Esophagus squamous epithelium (tissue), 4 donors: ENCODE results near the gene CNKSR3.

ENCODE experiments used
- POLR2A ChIP-seq, 4 donors: fragments of 450-650 bp; IDR thresholded peaks; one replicate each; pipeline ENCODE4 v1.6.1; 2017; ENCODE audit warnings: antibody characterized with exemption in 4 of 4, mild to moderate bottlenecking in 4 of 4, moderate library complexity in 3 of 4
- TF ChIP-seq, protein P1 (sequence below), 6 experiments: fragments of 450-650 bp in 4 of 6; fragments of 200-600 bp in 2 of 6; sonication (generic) in 2 of 6; IDR thresholded peaks; one replicate each; pipeline ENCODE4 v1.5.1; 2016 to 2019; ENCODE audit warnings: antibody characterized with exemption in 6 of 6, mild to moderate bottlenecking in 4 of 6, moderate library complexity in 4 of 6

DNA sequence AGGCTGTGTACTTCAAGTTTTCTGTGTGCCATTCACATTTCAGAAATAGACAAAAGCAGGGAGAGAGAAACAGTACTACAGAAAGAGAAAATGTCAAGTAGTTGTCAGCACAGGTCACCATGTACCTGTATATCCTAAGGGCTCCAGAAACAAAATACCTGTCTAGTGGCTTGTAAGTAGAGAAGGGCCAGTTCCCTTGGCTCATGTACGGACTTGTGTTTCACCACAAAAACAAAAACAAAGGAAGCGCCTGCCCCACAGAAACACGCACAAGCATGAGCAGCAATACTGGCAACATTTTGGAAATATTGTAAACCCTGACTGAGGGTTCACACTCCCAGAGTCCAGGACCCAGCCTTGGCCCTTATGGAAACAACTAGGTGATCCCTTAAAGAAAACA lies 44.3 kb downstream of the CNKSR3 start:
- TF ChIP-seq, protein P1, sequence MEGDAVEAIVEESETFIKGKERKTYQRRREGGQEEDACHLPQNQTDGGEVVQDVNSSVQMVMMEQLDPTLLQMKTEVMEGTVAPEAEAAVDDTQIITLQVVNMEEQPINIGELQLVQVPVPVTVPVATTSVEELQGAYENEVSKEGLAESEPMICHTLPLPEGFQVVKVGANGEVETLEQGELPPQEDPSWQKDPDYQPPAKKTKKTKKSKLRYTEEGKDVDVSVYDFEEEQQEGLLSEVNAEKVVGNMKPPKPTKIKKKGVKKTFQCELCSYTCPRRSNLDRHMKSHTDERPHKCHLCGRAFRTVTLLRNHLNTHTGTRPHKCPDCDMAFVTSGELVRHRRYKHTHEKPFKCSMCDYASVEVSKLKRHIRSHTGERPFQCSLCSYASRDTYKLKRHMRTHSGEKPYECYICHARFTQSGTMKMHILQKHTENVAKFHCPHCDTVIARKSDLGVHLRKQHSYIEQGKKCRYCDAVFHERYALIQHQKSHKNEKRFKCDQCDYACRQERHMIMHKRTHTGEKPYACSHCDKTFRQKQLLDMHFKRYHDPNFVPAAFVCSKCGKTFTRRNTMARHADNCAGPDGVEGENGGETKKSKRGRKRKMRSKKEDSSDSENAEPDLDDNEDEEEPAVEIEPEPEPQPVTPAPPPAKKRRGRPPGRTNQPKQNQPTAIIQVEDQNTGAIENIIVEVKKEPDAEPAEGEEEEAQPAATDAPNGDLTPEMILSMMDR (IDR thresholded peaks at IDR 0.05): no peak
- TF ChIP-seq POLR2A (IDR thresholded peaks at IDR 0.05): no peak
